Stimulated activated CD4-positive, alpha-beta T cell treated with anti-CD3 and anti-CD28 coated beads, Interleukin-1b, Interleukin-23, amount 100 ng/mL, for 24 hours (primary cell): ENCODE data around the gene ARNT2.
"Not testable (repeated sequence)": the region's sequence is repeated elsewhere in the genome, so short reads cannot be mapped to it uniquely, and the experiment has no call there.

Source experiments
- DNase-seq, 4 experiments: peaks; one replicate each; pipeline ENCODE4 v3.0.0-alpha.2; 2020; ENCODE audit warnings: low read depth in 4 of 4, low spot score in 1 of 4

The ARNT2 gene

GRCh38 chr15:80510985-80511384 is 106.8 kb downstream of the ARNT2 start:
- DNase-seq: not testable (repeated sequence)

- no peak for DNase-seq
Measured at GRCh38 chr15:80512726-80513660, 108.8 kb downstream of the ARNT2 start.

GRCh38 chr15:80514071-80514780 is 110.0 kb downstream of the ARNT2 start:
- DNase-seq: no peak

- DNase-seq: no peak
Measured at GRCh38 chr15:80517290-80517689, 113.1 kb downstream of the ARNT2 start.

- DNase-seq: no peak
Measured at GRCh38 chr15:80518522-80518921, 114.3 kb downstream of the ARNT2 start.

- DNase-seq: no peak
Measured at GRCh38 chr15:80523746-80524145, 119.6 kb downstream of the ARNT2 start.

GRCh38 chr15:80525853-80526252 is 121.7 kb downstream of the ARNT2 start:
- DNase-seq: no peak

GRCh38 chr15:80526556-80527340 is 122.6 kb downstream of the ARNT2 start:
- no peak for DNase-seq

GRCh38 chr15:80527406-80527805 is 123.2 kb downstream of the ARNT2 start:
- DNase-seq: no peak

GRCh38 chr15:80527961-80528360 is 123.8 kb downstream of the ARNT2 start:
- no peak for DNase-seq

- no peak for DNase-seq
Measured at GRCh38 chr15:80530737-80531365, 126.7 kb downstream of the ARNT2 start.

- DNase-seq: no peak
Measured at GRCh38 chr15:80531388-80531787, 127.2 kb downstream of the ARNT2 start.

GRCh38 chr15:80531796-80532195 is 127.6 kb downstream of the ARNT2 start:
- DNase-seq: no peak

- no peak for DNase-seq
Measured at GRCh38 chr15:80533790-80534333, 129.7 kb downstream of the ARNT2 start.

- DNase-seq: no peak
Measured at GRCh38 chr15:80536231-80536630, 132.0 kb downstream of the ARNT2 start.

- no peak for DNase-seq
Measured at GRCh38 chr15:80536716-80537115, 132.5 kb downstream of the ARNT2 start.

GRCh38 chr15:80545078-80545477 is 140.9 kb downstream of the ARNT2 start:
- DNase-seq: no peak

GRCh38 chr15:80547264-80547663 is 143.1 kb downstream of the ARNT2 start:
- DNase-seq: no peak

GRCh38 chr15:80549191-80549590 is 145.0 kb downstream of the ARNT2 start:
- no peak for DNase-seq

- DNase-seq: no peak
Measured at GRCh38 chr15:80549654-80550053, 145.5 kb downstream of the ARNT2 start.
